NOMO-1 treated with dmso at 0.1 percent for 144 hours (cell line): ENCODE data around the gene ACBD4.
A peak's percentile ranks its signal among the peaks of the same experiment; 100 is the strongest.

Experiments
- DNase-seq: peaks from one replicate; lab custom pipeline; 2025; ENCODE audit not compliant: unreplicated experiment; lab: John Stamatoyannopoulos, UW

The ACBD4 gene

GRCh38 chr17:45150911-45151809 lies 15.7 kb downstream of the ACBD4 start:
- no peak for DNase-seq

GRCh38 chr17:45155029-45155428 lies 19.5 kb downstream of the ACBD4 start:
- DNase-seq = no peak

- no peak for DNase-seq
Observed at GRCh38 chr17:45155483-45155882, 20.0 kb downstream of the ACBD4 start.

- DNase-seq = no peak
Observed at GRCh38 chr17:45156242-45156641, 20.8 kb downstream of the ACBD4 start.

DNA sequence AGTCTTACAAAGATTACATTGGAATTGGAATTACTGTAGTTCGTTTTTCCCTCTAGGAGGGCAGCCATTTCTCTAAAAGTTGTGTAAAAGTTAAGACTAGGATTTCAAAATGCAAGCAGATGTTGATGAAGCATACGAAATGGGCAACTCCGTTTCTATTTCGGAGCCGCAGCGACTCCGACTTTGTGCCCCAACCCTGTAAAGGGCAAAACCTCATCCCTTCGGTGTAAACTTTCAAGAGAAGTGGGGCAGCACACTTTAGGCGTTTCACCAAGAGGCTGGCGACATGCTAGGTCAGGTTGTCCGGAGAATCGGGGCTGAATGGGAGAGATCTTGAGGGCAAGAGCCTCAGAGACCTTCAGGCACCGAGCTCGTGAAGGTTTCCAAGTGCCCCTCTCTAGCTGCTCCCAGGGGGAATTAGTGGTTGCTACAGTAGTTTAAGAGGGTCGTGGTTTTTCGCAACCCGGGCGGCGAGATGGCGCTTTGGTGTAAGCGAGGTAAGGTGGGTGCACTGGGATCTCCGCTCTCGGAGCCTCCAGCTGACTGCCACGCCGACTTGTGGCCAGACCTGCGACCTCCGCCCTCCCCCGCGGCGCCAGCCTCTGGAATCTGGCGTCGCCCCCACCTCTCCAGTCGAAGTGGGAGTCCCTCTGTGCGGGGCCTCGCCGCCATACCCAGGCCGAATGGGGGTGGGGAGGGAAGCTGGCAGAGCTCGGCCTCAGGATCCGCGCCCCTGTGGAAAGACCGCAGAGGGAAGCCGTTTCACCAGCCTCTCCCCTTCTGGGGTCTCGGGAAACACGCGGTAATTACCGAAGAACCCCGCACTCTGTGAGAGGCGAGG lies 25.2 kb downstream of the ACBD4 start:
- DNase-seq = peak; percentile 29

DNA sequence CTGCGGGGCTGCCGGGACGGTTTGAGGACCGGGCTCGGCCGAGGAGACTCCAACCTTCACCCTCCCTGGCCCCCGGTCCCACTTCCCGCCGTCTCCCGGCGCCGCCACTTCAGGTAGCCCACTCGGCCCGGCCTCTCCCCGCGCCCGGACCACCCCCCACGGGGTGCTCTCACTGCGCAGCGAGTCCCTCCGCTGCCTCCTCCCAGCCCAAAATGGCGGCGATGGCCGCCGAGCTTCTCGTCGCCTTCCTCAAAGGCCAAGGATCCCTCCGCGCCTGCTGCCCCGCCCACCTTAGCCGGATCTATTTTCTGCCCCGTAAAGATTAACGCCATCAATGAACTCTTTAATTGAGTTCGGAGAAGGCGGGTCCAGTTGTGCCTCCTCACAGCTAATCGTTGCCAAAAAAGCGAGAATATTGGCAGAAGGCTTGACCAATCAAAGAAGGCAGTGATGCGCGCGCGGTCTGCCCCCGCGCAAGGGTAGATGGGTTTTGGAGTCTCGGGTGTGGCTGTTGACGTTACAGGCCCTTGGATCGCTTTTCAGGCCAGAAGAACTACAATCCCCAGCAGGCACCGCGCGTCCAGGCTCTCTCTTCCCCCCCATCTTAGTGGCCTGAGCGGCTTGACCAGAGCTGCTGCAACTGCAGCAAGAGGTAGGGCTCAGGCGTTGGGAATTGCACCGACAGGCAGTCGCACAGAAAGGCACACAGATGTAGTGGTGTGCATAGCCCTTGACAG lies 26.0 kb downstream of the ACBD4 start, which contains the start of gene HEXIM2:
HEXIM2 (plus strand) TSS at position 588 of the 737 bp plus-strand sequence. CDS start 919 bp downstream, outside the sequence.
- peak; percentile 100 for DNase-seq

GRCh38 chr17:45162025-45162687 lies 26.7 kb downstream of the ACBD4 start:
- no peak for DNase-seq

GRCh38 chr17:45164734-45165269 lies 29.3 kb downstream of the ACBD4 start:
- no peak for DNase-seq

- DNase-seq = no peak
Observed at GRCh38 chr17:45168991-45169752, 33.7 kb downstream of the ACBD4 start.

GRCh38 chr17:45170280-45170930 lies 34.9 kb downstream of the ACBD4 start:
- DNase-seq = no peak

DNA sequence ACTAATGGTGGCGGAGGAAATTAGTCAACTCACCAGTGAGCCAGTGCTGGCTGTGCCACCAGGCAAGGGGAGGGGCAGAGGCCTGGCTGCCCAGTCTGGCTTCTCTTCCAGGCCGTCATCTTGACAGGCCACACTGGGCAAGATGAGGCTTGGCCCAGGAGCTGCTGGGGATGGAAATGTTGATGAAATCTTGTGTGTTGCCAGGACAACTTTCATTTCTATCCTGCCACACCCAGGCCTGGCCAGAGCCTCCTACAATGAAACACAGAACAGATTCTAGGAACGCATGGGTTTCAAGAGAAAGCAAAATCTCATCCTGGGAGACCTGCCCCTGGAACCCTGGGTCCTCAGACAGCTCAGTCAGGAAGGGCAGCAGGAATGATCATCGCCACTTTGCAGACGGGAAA lies 35.4 kb downstream of the ACBD4 start:
- no peak for DNase-seq

- DNase-seq = no peak
Observed at GRCh38 chr17:45171338-45172231, 36.1 kb downstream of the ACBD4 start.

- no peak for DNase-seq
Observed at GRCh38 chr17:45172232-45172540, 36.7 kb downstream of the ACBD4 start.

DNA sequence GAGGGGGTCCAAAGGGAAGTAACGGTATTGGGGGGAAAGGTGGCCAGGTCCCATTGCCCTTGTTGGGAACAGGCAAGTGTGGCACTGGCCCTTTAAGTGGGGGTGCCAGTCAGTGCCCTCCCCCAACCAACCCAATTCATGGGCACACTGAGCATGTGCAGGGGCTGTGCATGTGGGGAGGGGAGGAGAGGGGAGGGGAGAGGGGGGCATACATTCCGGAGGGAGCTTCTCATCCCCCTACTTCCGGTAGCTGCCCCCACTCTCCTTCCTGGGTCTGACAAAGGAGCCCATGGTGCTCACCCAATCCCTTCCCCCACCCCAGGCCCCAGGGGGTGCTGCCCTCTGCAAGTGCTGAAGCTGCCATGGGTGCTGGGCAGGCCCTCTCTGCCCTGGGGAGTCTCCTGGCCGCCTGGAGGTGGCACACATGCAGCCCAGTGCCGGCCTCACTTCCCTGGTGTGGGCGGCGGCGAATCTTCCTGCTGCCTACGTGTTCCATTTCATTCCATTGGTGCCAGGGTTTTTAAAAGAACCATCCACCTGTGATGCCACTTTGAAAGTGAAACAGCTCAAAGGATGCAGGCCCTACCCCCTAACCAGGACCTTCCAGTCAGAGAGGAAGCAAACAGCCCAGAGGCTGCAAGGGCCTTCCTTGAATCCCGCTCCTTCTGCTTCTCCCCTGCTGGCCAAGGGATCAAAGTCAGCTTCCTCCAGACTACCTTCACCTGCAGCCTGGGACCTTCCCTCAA lies 37.2 kb downstream of the ACBD4 start:
- DNase-seq = no peak

- DNase-seq = no peak
Observed at GRCh38 chr17:45175759-45176115, 40.2 kb downstream of the ACBD4 start.

DNA sequence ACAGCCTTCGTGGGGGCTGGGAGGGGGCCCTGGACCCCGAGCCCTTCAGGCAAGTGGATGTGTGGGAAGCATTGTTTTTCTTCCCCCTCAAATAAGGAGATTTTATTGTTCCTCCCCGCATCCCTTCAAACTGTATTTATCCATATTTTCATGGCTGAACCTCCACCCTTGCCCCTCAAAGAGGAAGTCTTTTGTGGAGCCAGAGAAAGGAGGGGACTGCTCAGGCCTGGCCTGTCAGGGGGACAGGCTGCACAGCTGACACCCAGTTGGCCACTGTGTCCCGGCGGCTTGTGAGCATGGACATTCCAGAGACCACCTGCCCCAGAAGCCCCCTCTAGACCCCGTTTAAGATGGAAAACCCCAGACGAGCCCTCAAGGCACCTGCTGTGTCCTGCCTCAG lies 42.1 kb downstream of the ACBD4 start:
- no peak for DNase-seq

GRCh38 chr17:45184144-45184543 lies 48.7 kb downstream of the ACBD4 start:
- no peak for DNase-seq
